HG02943 (cell line): ENCODE data around the gene H3-3A.

Experiments used
- ATAC-seq: cut with Tn5 transposase; IDR thresholded peaks from one replicate; pipeline ENCODE4 v1.9.1; 2021; ENCODE audit warnings: mild to moderate bottlenecking, low read depth, moderate library complexity; ENCODE audit not compliant: unreplicated experiment

The H3-3A gene

DNA sequence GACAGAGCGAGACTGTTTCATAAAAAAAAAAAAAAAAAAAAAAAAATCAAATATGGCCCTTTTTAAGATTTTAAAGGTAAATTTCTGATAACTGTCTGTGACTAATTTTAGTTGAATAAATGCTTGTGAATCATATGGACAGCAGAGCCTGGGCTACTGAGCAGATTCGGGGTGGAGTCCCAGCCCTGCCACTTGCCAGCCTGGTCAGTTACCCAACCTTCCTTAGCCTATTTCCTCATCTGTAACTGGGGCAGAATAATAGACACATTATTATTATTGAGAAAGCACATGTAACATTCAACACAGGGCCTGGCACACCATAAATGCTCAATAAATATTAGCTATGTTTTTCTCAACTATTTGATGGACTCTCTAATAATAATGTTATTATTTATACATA lies 11.2 kb upstream of the H3-3A start:
- ATAC-seq = no peak

DNA sequence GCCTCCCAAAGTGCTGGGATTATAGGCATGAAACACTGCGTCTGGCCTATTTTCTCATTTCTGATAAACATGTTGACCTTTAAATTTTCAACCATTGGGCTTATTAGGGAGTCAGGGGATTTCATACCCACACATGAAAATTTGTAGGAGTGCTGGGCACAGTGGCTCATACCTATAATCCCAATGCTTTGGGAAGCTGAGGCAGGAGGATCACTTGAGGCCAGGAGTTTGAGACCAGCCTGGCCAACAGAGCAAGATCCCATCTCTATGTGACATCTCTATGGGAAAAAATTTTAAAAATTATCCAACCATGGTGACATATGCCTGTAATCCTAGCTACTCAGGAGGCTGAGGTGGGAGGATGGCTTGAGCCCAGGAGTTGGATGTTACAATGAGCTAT lies 10.5 kb upstream of the H3-3A start:
- no peak for ATAC-seq

DNA sequence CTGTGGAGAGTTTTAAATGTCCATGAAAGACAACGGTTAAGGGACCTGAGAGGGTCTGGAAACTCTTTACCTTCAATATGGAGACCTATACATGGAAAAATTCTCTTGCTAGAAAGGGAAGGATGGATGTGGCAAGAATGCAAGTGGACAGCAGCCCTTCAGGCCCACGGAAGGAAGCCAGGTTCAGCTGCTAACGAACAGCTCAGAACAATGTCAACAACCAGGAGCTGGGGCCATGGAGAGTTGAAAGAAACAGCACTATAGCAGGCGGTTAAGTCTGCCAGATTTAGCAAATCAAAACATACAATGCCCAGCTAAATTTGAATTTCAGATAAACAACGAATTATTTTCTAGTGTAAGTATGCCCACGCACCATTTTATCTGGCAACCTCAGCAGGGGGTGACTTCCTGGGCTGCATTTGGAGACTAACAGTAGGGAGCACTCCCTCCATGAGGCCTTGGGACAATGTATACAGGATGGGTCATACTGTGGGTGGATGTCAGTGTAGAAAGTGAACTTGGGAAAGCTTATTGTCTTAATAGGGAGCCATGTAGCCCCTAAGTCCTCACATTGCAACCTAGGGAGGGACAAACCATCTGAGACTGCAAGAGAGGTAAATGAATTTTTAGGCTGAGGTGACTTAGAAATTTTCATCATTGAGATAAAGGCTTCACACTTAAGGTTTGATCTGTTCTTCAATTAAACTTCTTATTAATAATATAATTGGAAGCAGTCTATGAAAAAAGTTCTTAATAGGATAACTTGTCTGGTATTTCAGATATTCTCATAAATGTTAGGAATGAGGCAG lies 7.8 kb upstream of the H3-3A start:
- ATAC-seq = no peak

DNA sequence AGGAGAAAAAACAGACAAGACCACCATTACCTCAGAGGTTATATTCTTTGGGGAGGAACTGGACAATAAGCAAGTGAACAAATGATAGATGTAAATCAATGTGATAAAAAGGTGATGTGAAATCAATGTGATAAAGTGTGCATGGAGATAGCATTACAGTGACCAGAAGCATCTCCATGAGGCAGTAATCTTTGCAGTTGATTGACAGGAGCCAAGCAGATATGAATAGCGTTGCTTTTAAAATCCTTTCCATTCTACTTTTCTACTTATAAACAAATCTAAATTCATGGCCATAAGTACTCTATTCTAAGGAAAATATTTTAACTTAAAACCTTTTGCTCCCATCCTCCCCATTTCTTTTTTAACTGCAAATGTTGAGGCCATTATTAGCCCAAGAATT lies 2.8 kb upstream of the H3-3A start:
- no peak for ATAC-seq

DNA sequence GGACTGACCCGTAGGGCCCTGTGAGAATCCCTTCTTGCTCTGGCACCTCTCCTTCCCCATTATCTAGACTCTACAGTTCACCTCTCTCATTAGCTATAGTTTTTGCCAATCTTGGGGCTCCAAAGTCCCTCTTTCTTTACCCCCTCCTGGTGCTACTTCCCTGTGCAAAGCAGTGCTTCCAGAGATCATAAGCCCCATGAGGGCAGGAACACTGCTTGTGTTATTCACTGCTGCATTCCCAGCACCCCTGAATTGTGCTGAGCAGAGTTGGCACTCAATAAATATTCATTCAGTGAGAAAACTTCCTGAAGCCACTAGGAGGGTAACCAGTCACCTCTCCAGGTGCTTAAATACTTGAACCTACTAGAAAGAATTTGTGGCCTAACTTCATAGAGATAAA lies 2.1 kb upstream of the H3-3A start:
- no peak for ATAC-seq

DNA sequence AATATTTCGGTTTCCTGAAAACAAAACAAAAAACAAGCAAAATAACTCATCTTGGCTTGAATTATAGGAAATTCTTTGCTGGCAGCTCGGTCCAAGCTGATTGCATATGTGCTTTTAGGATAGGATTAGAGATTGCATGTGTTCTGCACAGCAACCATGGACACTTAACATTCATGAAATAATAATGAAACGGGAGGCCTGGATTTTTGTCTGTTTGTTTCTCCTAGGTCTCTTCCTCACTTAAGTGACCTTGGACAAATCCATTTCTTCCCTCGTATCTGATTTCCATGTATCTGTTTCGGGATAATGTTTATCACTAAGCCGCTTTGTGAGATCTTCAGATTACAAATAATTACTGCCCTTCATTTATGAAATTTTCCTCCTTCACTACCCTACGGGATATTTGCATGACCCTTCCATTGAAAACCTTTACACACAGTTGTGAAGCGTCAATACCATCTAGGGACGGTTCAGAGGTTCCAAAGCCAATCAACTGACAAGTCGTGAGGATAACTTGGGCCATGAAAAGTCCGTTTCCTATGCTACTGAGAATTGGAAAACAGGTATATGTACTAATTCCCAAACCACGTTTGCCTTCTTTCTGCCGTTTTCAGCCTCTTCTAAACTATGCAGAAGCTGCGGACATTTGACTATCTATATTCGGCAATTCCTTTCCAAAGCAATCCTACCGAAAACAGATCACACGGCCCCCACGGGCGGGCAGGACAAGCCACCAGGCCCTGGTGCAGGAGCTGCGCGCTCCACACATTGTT lies 1.3 kb upstream of the H3-3A start:
- no peak for ATAC-seq

- peak; percentile 34 for ATAC-seq
These were observed 517 bp upstream of the H3-3A start for GRCh38 chr1:226061841-226062557.

DNA sequence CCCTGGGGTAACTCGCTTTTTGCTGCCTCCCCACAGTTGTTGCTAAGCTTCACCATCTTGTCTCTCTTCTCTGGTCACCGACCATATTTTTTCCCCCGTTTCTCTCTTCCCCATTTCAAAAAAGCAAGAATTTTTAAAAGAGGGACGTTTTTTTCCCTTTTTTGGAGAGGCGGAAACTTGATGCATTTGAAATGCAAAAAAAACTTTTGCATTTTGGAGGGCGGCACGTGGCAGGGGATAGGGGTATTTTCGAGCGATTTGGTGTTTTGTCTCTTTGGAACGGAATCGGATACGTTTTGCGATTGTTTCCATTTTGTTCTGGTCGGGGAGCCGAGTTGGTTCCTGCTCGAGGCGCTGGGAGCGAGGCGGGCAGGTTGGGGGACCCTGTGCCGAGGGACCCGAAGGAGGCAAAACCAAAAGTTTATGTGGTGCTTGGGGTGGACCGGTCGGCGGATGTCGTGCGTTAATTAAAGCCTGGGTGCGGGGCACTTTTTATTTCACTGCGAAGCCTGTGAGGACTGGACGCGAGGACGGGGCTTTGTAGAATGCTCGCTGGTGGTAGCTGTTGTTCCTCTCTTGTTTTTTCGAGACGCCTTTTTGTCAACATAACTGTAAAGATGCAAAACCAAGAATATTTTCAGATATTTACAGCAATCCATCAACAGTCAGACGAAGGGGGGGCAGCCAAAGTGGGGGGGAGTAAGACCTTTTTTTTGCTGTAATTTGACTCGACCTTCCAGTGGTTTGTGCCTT lies 884 bp downstream of the H3-3A start:
- ATAC-seq = peak; percentile 20

GRCh38 chr1:226063977-226064815 lies 1.7 kb downstream of the H3-3A start:
- ATAC-seq = no peak

DNA sequence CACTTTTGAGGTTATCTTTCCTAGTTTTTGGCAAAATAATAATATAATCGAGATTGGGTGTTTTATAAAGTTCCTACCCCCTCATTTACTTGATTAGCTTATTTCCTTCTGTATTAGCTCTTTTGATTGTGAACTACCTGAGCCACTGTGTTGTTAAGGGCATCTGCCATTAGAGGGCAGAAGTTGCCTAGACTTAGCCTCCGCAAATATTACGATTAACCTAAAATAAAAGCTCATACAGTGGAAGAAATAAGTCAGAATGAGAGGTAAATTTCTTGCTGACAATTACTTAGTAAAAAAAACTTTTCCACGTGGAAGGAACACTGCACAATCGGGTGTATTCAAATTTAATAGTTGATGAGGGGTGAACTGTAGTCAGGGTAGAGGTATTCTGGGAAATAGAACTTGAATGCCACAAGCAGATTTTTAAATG lies 2.3 kb downstream of the H3-3A start:
- ATAC-seq = no peak

GRCh38 chr1:226066415-226067078 lies 4.0 kb downstream of the H3-3A start:
- ATAC-seq = no peak

- ATAC-seq = no peak
These were observed 7.4 kb downstream of the H3-3A start for GRCh38 chr1:226069811-226070489.

DNA sequence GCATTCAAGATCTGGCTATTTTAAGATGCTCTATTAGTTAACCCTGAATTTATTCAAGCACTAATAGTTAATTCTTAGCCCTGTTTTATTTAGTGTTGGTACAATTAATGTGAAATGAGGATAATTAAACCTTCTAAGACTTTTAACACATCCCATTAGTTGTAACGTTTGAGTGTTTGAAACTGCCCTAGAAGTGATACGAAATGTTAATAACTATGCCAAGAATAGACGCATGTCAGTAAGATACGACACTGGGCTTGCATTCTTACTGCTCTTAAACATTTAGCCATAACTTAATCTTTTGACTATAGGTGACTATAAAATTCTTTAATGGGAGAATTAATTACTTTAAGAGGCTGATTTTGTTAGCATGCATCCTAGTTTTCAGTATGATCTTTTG lies 9.8 kb downstream of the H3-3A start:
- ATAC-seq = no peak

DNA sequence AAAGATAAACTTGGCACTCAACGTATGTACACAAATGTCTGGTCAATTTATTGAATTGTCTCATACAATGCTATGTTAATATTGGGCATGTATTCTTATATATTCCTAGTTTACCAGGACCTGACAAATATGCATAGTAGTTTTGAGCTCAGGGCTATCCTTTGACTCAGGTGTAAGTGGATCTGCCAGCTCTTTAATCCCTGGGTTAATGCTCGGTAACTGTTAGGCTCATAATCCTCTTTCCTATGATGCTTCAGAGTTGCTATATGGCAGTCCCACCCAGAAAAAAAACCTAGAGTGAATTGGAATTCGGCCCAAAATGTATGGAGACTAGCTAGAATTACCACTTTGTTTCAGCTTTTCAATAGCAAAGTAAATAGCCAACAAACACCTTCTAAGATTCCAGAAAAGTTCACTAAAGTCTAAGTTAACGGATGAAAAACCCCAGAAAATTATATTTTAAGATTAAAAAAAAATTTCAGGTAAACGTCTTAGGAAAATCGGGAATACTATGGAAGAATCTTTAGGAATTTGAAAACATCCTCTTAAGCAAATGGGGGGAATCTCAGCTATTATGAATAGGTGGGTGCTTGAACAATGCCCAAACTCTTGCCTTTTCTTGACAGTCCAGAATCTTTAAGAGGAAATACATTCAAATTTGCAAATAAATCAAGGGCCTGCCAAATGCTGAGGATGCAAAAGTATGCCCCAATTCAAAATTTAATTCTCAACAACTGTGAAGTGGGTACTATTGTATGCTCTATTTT lies 10.9 kb downstream of the H3-3A start:
- ATAC-seq = no peak

GRCh38 chr1:226074046-226074445 lies 11.5 kb downstream of the H3-3A start:
- no peak for ATAC-seq

- no peak for ATAC-seq
These were observed 13.9 kb downstream of the H3-3A start for GRCh38 chr1:226076378-226076777.

- no peak for ATAC-seq
These were observed 15.9 kb downstream of the H3-3A start for GRCh38 chr1:226078374-226078773.

- ATAC-seq = no peak
These were observed 20.0 kb downstream of the H3-3A start for GRCh38 chr1:226082587-226082917.
